Measurements from ENCODE around the gene GSS. TPM values are rescaled to one million over a fixed set of nuclear protein-coding genes. Genes with fewer than 3 reads are reported as not detected.

Gene GSS
- total and polyA plus RNA-seq, 2 donors (not counting 3 experiments of a cell fraction or from before 2014, with no cell fraction given) = 47.9 to 65.1 TPM

DNA sequence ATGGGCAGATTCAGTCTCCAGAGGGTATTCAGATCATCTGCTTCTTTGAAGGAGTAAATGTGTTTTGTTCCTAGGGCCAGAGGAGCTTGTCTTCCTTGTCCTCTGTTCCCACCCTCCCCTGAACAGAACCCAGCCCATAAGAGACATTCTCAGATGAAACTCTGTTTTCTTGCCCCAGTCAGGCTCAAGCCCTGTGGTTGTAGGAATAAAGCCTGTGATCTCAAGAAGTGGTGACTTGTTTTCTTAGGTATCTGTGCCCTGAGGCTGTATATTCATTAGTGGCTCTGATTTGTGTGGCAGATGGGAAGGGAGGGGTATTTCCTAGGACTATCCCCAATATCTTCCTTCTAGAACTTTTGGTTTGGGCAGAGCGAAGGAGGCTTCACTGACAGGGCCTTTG lies 27.9 kb downstream of the GSS start:
- DNase-seq (ENCODE audit: low read depth, low spot score) (no peak), FAIRE-seq (no peak)
- ChIA-PET POLR2A (no interaction called here), CTCF (interaction anchor here (0.8 kb wide), 1 partner anchor 54 kb away, joined by 3 read pairs; no protein-coding TSS in a partner anchor)
- no peaks in the 10 kb centered on the region for H3K9me3 ChIP-seq (replicated peaks; ENCODE audit: control insufficient read depth, insufficient read depth, low read length)
- H3K9ac ChIP-seq (replicated peaks; ENCODE audit: extremely low read depth, insufficient read depth, low read length) = no peak overlapping the region
- H3K4me3 ChIP-seq (replicated peaks in 1 of 3; ENCODE audit: insufficient read depth in 1 of 3, low read depth in 1 of 3, low read length in 3 of 3) = no peak overlapping the region
- no peaks in the 10 kb centered on the region for H3K79me2 ChIP-seq (ENCODE audit: control insufficient read depth, insufficient read depth, low read length)
- no TSS peak for BruUV-seq (replicated peaks)
- no peak for TF ChIP-seq GATA2 (IDR thresholded peaks at IDR 0.05; ENCODE audit: insufficient read depth, insufficient read length, low read depth, low read length)
- no peak for TF ChIP-seq FOS (IDR thresholded peaks at IDR 0.05; ENCODE audit: borderline replicate concordance, insufficient read depth, low read length)
- TF ChIP-seq, protein P1, sequence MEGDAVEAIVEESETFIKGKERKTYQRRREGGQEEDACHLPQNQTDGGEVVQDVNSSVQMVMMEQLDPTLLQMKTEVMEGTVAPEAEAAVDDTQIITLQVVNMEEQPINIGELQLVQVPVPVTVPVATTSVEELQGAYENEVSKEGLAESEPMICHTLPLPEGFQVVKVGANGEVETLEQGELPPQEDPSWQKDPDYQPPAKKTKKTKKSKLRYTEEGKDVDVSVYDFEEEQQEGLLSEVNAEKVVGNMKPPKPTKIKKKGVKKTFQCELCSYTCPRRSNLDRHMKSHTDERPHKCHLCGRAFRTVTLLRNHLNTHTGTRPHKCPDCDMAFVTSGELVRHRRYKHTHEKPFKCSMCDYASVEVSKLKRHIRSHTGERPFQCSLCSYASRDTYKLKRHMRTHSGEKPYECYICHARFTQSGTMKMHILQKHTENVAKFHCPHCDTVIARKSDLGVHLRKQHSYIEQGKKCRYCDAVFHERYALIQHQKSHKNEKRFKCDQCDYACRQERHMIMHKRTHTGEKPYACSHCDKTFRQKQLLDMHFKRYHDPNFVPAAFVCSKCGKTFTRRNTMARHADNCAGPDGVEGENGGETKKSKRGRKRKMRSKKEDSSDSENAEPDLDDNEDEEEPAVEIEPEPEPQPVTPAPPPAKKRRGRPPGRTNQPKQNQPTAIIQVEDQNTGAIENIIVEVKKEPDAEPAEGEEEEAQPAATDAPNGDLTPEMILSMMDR (IDR thresholded peaks at IDR 0.05; ENCODE audit: extremely low read depth in 1 of 2, insufficient read depth in 1 of 2, low read depth in 1 of 2, low read length in 2 of 2) = no peak
- H3K9me1 ChIP-seq (replicated peaks; ENCODE audit: control insufficient read depth, extremely low read depth, insufficient read depth, low read length) = no peaks in the 10 kb centered on the region
- no peak overlapping the region for H3K27ac ChIP-seq (ENCODE audit: insufficient read depth, low read depth, low read length)
- dilution Hi-C loops (cut with MboI; ENCODE audit: extremely low pct_ligation_motif_present, low sequenced_read_pairs) (no loop called here), intact Hi-C loops (cut with micrococcal nuclease) (no loop called here)
- no peaks in the 10 kb centered on the region for H3K27me3 ChIP-seq (ENCODE audit: control insufficient read depth in 2 of 2, insufficient read depth in 2 of 2, low read length in 2 of 2)
- peaks cover 17 to 20% of the 10 kb centered on the region in 2 experiments for H3K36me3 ChIP-seq (ENCODE audit: control insufficient read depth in 2 of 2, extremely low read depth in 1 of 2, insufficient read depth in 2 of 2, low read length in 2 of 2)
- H2AFZ ChIP-seq (ENCODE audit: low read depth, low read length) = no peak overlapping the region
- H3K4me1 ChIP-seq (ENCODE audit: control insufficient read depth, extremely low read depth, insufficient read depth, low read length) = no peaks in the 10 kb centered on the region
- no peak overlapping the region for H3K4me2 ChIP-seq (ENCODE audit: insufficient read depth, low read length)
- no peaks in the 10 kb centered on the region for H4K20me1 ChIP-seq (replicated peaks; ENCODE audit: control insufficient read depth, extremely low read depth, insufficient read depth, low read length)

DNA sequence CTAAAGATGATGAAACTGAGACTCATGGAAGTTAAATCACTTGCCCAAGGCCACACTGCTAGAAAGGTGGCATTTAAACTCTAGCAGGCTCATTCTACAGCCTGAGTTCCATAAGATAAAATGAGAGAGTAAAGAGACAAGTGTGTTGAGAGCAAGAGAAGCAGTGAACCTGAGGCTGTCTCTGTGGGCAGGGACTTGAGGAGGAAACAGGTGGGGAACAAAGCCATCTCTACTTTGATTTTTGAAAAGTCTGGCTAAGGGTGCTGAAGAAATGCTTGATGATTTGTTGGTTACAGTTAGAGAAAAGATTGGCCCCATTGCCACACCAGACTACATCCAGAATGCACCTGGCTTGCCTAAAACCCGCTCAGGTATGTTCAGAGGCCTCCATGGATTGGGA lies 29.0 kb downstream of the GSS start:
- H3K9me3 ChIP-seq (replicated peaks; ENCODE audit: control insufficient read depth, insufficient read depth, low read length) = no peaks in the 10 kb centered on the region
- H3K79me2 ChIP-seq (ENCODE audit: control insufficient read depth, insufficient read depth, low read length) = no peaks in the 10 kb centered on the region
- H3K36me3 ChIP-seq (ENCODE audit: control insufficient read depth in 2 of 2, extremely low read depth in 1 of 2, insufficient read depth in 2 of 2, low read length in 2 of 2) = peaks cover 17 to 20% of the 10 kb centered on the region in 2 experiments
- POLR2A ChIA-PET = no interaction called here
- no peak for TF ChIP-seq POLR2AphosphoS5 (IDR thresholded peaks at IDR 0.05; ENCODE audit: insufficient read depth, low read depth, low read length)
- TF ChIP-seq MYC (IDR thresholded peaks at IDR 0.05; ENCODE audit: low read depth, low read length) = no peak
- TF ChIP-seq GATA2 (IDR thresholded peaks at IDR 0.05; ENCODE audit: insufficient read depth, insufficient read length, low read depth, low read length) = no peak
- TF ChIP-seq POLR2A (IDR thresholded peaks at IDR 0.05; ENCODE audit: low read depth, low read length) = no peak
- TF ChIP-seq FOS (IDR thresholded peaks at IDR 0.05; ENCODE audit: borderline replicate concordance, insufficient read depth, low read length) = no peak
- TF ChIP-seq EZH2 (IDR thresholded peaks at IDR 0.05; ENCODE audit: borderline replicate concordance, low read depth, low read length, severe bottlenecking) = no peak
- TF ChIP-seq, protein P2, sequence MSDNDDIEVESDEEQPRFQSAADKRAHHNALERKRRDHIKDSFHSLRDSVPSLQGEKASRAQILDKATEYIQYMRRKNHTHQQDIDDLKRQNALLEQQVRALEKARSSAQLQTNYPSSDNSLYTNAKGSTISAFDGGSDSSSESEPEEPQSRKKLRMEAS (IDR thresholded peaks at IDR 0.05; ENCODE audit: insufficient read depth, insufficient read length) = no peak
- TF ChIP-seq, protein P1 (IDR thresholded peaks at IDR 0.05; ENCODE audit: extremely low read depth in 1 of 2, insufficient read depth in 1 of 2, low read depth in 1 of 2, low read length in 2 of 2) = no peak
- H3K4me3 ChIP-seq (replicated peaks in 1 of 3; ENCODE audit: insufficient read depth in 1 of 3, low read depth in 1 of 3, low read length in 3 of 3) = no peak overlapping the region
- H2AFZ ChIP-seq (ENCODE audit: low read depth, low read length) = no peak overlapping the region
- no peaks in the 10 kb centered on the region for H3K4me1 ChIP-seq (ENCODE audit: control insufficient read depth, extremely low read depth, insufficient read depth, low read length)
- H3K9ac ChIP-seq (replicated peaks; ENCODE audit: extremely low read depth, insufficient read depth, low read length) = no peak overlapping the region
- intact Hi-C loops (cut with micrococcal nuclease) (no loop called here), dilution Hi-C loops (cut with MboI; ENCODE audit: extremely low pct_ligation_motif_present, low sequenced_read_pairs) (no loop called here)
- no peak overlapping the region for H3K4me2 ChIP-seq (ENCODE audit: insufficient read depth, low read length)
- H3K27me3 ChIP-seq (ENCODE audit: control insufficient read depth in 2 of 2, insufficient read depth in 2 of 2, low read length in 2 of 2) = no peaks in the 10 kb centered on the region
- DNase-seq (ENCODE audit: low read depth, low spot score) = no peak
- H3K9me1 ChIP-seq (replicated peaks; ENCODE audit: control insufficient read depth, extremely low read depth, insufficient read depth, low read length) = no peaks in the 10 kb centered on the region
- H3K27ac ChIP-seq (ENCODE audit: insufficient read depth, low read depth, low read length) = no peak overlapping the region
- BruUV-seq (replicated peaks) = no TSS peak
- CTCF ChIA-PET = no interaction called here
- FAIRE-seq = no peak
- no peaks in the 10 kb centered on the region for H4K20me1 ChIP-seq (replicated peaks; ENCODE audit: control insufficient read depth, extremely low read depth, insufficient read depth, low read length)

Data from endothelial cell of umbilical vein (primary cell).